VCaP (cell line): ENCODE data around the gene BANF1.

Source experiments
- H3K27ac ChIP-seq: fragments of 450-650 bp; 2 replicates; pipeline ENCODE4 v1.5.1; 2017
- CTCF ChIP-seq: fragments of 450-650 bp; conservative IDR thresholded peaks from 2 replicates; pipeline ENCODE4 v1.5.1; 2017; ENCODE audit warnings: mild to moderate bottlenecking, moderate library complexity

The BANF1 gene

GRCh38 chr11:66020212-66020611 lies 17.9 kb downstream of the BANF1 start:
- H3K27ac ChIP-seq = no peak overlapping the region
- TF ChIP-seq CTCF = no peak

GRCh38 chr11:66020618-66021357 lies 18.5 kb downstream of the BANF1 start:
- no peak overlapping the region for H3K27ac ChIP-seq
- TF ChIP-seq CTCF = no peak

GRCh38 chr11:66022401-66023185 lies 20.3 kb downstream of the BANF1 start:
- H3K27ac ChIP-seq = peak overlapping the region; percentile 20; the same call in 1 of the 2 replicates
- TF ChIP-seq CTCF = peak; percentile 100

GRCh38 chr11:66023186-66023440 lies 20.8 kb downstream of the BANF1 start:
- H3K27ac ChIP-seq = peak overlapping the region; percentile 20; the same call in 1 of the 2 replicates

GRCh38 chr11:66026017-66026529 lies 23.8 kb downstream of the BANF1 start, which contains the start of gene CATSPER1:
TSS of gene CATSPER1 (minus strand) at chr11:66026479. CDS start at chr11:66026379, 100 bp downstream.
- TF ChIP-seq CTCF = no peak
- no peak within 1 kb of the TSS for H3K27ac ChIP-seq

- no peak for TF ChIP-seq CTCF
- H3K27ac ChIP-seq = no peak overlapping the region
These were observed 30.8 kb downstream of the BANF1 start for GRCh38 chr11:66032957-66033735.

GRCh38 chr11:66035653-66036333 lies 33.5 kb downstream of the BANF1 start:
- H3K27ac ChIP-seq = peak overlapping the region; percentile 25
- TF ChIP-seq CTCF = peak; percentile 48
